CD1c-positive myeloid dendritic cell (primary cell): ENCODE results near the gene TNPO1.
A peak's percentile ranks its signal among the peaks of the same experiment; 100 is the strongest.

Experiments
- DNase-seq: peaks from one replicate; pipeline ENCODE4 v3.0.0-alpha.2; 2016; ENCODE audit errors: extremely low spot score

The TNPO1 gene

DNA sequence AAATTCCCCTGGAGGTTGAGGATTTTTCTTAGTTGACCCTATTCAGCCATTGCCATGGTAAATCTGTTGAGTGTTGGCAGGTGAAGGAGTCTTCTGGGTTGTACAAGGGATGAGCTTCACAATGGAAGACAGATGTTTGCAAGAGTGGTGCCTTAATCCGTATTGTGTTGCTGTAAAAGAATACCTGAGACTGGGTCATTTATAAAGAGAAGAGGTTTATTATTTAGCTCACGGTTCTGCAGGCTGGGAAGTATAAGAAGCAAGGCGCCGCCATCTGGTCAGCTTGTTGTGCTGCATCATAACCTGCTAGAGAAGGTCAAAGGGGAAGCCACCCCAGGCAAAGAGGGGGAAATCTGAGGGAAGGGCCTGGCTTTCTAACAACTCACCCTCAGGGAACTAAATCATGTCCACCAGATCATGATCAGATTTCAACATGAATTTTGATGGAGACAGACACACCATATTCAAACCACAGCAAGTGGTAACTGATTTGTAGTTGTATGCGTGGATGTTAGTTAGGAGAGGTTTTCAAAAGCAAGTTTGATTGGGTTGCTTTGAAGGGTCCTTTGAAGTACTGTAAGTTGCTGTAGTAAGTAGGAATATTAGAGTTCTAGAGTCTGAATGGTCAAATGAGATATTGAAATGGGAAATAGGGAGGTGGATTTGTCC, 2.5 kb downstream of the TNPO1 start:
- peak; percentile 76 for DNase-seq

DNA sequence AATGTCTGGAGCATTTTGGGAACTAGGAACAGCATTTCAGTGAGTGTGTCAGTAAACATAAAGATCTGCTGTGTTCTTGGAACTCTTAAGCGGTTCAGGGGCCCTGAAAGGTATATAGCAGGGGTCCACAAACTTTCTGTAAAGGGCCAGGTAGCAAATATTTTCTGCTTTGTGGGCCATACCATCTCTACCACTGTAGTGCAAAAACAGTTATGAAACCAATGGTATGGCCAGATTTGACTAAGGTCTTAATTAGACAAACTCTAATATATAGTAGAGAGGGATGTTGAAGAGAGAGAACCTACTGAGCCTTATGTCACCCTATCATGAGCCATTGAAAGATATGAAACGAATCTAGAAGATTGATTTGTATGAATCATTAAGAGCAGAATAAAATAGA, 5.3 kb downstream of the TNPO1 start:
- no peak for DNase-seq

DNA sequence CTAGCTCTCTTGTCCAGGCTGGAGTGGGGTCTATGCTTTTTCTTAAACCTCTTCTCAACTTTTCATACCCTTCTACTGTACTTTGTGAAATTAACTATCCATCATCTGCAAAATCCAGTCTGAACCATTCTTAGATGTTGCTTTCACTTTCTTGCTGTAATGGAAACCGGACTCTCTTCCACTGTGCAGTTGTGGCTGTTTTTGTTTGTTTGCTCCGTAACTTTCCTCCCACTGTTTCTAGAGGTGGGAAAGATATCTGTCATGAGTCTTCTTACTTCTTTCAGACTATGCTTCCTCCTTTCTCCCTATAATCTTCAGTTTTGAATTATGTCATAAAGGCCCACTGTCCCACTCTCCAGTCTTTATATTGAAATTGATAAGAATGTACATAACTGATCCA, 6.5 kb downstream of the TNPO1 start:
- DNase-seq, result no peak

DNA sequence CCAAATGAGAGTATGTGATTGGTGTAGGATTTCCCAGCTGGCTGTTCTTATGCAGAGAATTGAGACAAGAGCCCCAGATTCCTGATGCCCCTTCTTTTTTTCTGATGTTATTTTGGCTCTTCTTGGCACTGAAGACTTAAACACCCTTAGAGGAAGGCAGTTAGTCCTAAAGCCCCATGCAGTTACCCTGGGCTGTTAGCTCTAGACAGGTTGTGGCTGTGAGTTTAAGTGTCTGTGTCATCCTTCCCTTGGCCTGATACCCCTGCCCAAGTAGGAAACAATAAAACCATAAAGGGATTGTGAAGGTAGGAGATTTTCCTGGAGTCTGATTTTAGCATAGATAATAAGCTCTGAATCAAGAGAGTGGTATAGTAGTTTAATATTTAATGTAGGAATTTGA, 13.2 kb downstream of the TNPO1 start:
- no peak for DNase-seq

DNA sequence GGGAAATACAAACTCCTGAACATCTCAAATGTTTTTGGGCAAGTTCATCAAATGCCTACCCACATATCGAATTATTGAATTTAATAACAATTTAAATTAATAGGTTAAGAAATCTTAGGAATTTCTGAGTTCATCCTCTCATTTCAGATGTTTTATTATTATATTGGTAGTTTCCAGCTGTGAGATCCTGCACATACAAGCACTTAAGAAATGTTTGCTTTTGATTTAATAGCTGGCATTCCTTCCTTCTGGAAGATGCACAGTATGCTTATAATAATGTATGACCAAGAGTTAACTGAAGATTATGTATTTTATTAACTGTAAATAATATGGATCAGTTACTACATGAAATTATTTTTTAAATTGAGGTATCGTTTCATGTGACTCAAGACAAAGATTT, 13.9 kb downstream of the TNPO1 start:
- DNase-seq, result no peak

DNA sequence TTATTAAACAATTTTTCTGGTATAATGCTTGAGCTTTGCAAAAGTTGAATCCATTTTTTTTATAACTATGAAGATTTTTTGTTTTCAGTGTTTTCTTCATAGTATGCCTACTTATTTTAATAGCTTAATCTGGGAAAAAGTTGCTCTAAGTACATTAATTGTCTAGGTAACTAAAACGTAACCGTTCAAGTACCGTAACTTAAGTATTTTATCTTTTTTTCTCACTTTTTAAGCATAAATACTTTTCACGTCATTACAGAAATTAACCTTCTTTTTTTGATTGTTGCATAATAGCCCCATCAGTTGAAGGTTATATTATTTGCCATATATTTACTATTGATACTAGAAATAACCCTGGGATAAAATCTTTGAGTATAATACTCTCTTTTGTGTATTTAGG, 15.2 kb downstream of the TNPO1 start:
- no peak for DNase-seq

DNA sequence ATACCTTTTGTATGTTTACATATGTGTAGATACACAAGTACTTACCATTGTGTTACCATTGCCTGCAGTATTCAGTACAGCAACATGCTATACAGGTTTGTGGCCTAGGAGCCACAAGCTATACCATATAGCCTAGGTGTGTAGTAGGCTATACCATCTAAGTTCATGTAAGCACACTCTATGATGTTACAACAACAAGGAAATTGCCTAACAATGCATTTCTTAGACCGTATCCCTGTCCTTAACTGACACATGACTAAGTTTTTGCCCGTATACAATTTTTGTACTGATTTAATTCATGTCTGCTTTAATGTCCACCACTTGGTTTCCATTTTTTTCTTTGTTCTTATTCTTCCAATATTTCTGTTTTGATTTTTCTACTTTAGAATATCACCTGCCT, 18.5 kb downstream of the TNPO1 start:
- DNase-seq, result no peak

DNA sequence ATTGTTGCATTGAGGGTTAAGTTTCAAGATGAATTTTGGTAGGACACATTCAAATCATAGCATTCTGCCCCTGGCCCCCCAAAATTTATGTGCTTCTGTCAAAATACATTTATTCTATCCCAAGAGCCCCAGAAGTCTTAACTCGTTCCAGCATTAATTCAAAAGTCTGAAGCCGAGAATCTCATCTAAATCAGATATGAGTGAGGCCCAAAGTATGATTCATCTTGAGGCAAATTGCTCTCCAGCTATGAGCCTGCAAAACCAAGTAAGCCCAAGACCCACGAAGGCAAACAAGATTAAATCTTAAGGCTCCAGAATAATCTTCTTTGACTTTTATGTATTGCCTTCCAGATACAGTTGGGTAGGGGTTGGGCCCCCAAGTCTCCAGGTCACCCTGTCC, 19.2 kb downstream of the TNPO1 start:
- no peak for DNase-seq

DNA sequence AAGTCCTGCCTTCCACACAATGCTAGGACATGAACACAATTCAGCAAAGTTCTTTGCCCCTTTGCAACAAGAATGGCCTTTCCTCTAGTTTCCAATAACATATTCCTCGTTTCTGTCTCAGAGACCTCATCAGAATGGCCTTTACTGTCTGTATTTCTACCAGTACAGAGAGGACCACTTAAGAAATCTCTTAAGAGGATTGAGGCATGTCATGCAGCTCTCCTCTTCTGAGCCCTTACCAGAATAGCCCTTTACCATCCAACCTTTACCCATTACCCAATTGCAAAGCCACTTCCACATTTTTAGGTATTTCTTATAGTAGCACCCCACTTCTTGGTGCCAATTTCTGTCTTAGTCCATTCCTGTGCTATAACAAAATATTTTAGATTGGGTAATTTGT, 20.3 kb downstream of the TNPO1 start:
- DNase-seq, result no peak

DNA sequence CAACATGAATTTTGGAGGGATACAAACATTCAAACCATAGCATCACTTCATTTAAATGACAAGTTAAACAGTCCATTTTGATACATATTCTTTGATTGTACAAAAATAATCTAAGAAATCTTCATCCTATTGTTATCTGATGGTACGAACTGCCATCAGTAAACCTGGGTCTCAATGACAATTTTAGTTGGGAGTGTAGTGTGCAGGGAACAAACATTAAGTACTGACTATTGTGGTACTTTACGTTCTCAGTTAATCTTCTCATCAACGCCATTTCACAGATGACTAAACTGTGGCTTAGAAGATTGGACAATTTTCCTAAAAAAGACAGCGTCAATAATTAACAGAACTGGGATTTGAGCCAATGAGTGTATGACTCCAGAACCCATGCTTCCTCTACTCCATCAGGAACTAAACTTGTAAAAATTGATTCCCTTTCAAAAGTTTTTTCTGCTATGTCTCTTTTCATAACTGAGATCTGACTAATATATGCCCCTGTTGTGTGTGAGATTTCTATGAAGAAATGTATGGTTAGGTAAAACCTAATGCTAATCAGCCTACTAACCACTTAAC, 21.1 kb downstream of the TNPO1 start:
- no peak for DNase-seq

DNA sequence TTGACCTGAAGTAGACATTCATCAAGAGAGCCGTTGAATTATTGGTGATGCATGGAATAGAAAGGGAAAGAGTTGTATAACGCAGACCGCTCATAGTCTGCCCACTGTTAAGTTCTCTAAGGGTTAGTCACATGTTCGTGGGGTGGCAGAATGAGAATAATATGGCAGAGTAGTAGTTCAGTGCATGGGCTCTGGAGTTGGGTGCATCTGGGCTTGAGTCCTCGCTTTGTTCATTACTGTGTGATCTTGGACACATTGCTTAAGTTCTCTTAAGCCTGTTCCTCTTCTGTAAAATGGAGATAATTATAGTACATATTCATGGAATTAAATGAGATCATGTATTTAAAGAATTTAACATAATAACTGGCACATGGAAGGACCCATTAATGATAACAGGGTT, 23.6 kb downstream of the TNPO1 start:
- no peak for DNase-seq

DNA sequence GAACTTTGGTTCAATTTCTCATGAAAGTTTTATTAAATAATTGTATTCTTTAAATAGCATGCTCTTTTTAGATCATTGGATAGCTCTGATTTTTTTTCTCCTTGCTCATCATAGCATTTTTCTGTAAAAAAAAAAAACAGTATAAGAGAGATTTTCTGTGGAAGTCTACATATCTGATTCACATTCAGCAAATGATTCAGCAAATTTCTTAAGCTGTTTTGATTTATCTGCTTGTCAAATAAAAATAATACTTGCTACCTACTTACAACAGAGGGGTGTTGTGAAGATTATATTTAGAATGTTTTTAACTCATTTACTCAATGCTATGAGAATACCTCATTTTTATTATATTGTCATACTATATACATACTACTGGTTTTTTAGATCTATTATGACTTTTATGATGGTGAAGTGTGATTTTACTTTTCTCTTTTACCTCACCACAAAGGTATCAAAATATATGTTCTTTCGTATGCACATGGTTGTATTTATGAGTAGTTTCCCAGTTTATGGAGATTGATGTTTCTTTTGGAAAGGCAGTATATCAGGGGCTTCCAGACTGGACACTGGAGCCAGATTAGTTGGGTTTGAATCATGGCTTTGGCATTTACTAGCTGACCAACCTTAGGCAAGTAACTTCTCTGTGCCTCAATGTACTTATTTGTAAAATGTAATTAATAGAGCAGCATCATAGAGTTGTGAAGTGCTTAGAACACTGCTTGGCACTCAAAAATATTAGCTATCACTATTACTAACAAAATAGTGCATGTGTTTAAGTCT, 25.5 kb downstream of the TNPO1 start:
- DNase-seq, result no peak

DNA sequence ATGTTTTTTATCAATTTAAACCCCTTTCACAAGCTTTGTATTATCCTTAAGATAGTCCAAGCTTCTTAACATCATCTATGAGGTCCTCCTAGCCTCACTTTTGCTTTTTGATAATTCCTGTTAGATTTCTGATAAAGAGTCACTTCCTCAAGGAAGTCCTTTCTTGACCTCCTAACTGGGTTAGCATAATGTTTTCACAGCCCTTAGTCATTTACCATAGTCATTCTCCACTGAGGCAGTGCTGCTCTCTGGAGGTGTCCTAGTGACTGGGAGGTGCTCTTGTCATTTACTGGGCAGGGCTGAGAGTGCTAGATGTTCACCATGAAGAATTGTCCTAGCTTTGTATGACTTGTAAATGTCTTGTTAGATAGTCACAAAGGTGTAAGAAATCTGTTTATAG, 26.4 kb downstream of the TNPO1 start:
- peak; percentile 66 for DNase-seq

DNA sequence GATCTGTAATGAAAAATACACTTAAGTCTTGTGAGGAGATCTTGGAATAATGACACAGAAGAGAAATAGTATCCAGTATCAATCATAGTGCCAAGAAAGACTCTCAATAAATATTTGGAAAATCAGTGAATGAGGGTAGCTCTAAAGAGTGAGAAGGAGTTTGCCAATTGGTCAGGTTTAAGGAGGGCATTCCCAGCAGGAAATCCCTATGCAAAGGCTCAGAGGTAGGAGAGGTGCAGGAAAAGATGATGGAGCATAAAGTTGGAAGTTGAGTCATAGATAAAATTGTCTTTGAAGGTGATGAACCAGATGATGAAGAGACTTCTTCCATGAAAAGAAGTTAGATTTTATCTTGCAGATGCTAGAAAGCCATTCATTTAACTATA, 27.8 kb downstream of the TNPO1 start:
- DNase-seq, result no peak

DNA sequence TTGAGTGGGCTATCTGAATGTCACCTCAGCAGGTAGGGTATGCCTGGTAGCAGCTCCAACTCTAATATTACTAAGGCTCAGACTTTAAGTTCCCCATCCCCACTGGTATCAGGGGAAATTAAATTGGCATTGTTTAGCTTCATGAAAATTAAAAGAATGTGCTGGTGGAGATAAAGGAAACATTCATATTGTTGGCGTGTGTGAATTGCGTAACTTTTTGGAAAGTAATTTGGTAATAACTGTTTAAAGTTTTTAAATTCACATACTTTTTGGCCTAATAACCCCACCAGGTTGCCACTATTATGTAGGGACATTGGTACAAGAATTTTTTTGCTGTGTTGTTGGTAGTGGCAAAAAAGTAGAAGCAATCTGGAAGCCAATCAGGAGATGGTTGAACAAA, 29.4 kb downstream of the TNPO1 start:
- DNase-seq, result no peak

DNA sequence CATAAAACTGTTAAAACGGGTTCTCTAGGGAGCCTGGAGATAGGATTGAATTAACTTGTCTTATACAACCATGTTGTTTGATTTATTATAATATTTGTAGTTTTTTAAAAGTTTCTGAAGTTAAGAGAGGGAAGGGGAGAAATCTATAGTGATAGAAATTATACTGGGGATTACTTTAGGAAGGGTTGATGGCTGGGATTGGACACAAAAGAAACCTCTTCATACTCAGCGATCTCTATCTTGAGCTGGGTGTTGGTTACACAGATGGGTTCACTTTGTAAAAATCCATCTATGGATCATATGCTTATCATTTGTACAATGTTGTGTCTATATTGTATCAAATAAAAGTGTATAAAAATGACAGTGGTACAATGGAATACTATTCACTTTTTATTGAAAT, 30.0 kb downstream of the TNPO1 start:
- DNase-seq, result no peak

DNA sequence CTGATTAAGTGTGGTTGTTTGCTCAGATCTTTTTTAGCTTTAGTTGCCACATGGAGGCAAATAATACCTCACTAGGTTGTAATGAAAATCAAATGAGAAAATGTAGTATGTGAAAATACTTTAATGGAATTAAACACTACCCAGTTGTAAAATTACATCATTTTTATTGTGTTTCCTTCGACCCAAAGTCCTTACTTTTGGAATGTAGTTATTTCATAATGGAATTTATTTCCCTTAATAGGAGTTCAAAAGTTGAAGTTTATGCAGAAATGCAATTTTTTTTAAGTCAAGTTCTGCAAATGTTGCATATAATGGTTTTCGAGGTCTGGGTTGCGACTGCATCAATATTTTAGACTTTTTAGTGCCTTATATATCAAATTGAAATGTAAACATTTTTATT, 31.0 kb downstream of the TNPO1 start:
- DNase-seq, result peak; percentile 31

DNA sequence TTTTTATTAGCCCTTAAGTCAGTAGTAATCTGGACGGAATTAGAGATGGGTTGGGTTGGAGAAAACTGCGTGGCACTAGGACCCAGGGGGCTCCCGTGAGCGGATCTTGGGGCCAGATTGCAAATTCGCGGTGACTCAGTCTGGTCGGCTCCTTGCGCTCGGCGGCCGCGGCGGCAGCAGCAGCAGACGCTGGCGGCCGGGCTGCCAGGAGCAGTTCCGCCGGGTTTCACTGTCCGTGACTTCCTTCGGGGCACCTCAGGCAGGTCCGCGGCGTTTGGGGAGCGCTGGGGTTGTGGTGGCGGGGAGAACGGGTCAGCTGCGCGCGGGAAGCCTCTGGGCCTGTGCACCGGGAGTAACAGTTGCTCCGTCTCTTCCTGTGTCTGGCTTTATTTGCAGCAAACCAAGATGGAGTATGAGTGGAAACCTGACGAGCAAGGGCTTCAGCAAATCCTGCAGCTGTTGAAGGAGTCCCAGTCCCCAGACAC, 31.6 kb downstream of the TNPO1 start:
- DNase-seq, result peak; percentile 92

DNA sequence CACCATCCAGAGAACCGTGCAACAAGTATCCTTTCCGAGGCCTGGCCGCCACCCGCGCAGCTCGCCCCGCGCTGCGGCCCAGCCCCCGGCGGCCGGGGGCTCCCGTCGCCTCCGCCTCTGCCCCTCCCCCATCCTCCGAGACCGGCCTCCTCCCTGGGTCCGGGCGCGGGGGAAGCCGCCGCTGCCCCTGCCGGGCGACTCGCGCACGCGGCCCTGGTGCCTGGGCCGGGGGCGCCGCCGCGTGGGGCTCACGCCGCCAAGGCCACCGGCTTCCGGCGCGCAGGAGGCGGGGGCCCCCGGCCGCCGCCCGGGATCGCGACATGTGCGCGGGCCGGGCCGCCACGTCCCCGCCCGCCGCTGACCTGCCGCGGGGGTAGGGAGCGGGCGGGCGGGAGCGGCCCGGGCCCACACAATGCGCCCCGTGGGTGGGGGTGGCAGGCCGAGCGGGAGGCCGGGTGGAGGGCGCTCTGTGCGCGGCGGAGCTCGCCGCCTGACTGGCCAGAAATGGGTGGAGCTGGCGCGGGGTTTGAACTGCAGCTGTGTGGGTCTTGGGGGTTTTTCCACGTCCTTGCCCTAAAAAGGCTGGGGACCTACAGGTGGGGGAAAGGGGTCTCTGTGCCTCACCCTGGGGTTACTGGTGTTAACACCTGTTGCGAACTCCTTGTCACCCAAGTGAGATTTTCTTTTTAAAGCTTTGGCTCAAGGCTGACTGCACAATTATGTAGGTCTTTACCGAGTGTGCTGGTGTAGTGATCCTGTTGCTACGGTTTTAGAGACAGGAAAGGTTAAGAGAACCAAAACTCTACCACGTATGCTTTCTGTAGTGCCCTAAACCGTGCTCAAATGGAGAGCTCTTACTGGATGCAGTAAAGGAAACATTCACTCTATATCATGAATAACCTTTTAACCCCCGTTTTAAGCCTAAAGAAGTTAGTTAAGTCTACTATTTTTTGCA, 32.3 kb downstream of the TNPO1 start:
- peak; percentile 46 for DNase-seq

DNA sequence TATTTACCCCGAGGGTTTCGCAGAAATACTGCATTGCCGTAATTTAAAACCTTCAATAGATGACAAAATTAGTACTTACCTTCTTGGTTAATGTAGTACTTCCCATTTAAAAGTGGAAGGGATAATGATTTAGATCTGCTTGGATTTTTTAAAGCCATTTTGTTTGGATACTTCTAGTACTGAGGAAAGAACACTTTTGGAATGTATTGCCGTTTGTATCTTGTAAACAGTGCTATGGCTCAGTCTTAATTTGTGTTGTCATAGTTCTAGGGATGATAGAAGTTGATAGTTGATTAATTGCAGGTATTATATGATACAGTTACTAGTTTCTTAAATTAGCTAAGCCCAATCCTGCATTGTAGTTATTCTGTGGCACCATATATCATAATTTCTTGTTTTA, 33.1 kb downstream of the TNPO1 start:
- no peak for DNase-seq

DNA sequence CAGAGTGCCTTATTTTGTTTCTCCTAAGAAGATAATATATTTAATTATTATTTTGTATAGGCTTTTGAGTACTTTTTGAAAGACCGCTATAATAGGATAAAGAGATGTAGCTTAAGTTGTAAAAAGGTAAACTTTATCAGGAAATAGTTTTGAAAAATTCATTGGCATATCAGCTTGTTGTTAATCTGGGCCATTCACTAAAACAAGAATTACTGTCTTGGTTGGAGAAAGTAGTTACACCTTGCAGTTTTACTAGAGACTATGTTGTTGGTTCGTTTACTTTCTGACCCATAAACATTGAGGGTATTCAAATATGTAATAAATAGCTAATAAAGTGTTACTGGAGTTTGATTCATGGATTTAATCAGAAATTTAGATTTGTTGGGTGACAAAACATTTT, 33.7 kb downstream of the TNPO1 start:
- no peak for DNase-seq

DNA sequence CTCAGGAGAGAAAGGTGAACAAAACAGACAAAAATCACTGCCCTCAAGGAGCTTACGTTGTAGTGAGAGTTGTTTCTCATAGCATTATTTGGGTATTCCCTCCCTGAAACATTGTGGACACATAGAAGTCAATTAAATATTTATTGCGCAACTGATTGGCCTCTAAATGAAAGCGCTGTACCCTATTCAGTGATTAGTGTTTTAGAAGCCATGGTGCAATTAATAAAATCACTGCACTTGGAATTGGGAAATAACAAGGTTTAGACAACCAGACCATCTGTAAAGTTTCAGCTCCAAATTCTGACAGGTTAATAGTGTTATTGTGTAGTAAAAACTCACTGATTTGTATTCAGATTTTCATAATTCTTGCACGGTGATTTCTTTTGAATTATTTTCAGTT, 35.9 kb downstream of the TNPO1 start:
- DNase-seq, result no peak
